GM12878 (cell line): ENCODE results near the gene MYO3B. TPM values are rescaled to one million over a fixed set of nuclear protein-coding genes. Genes with fewer than 3 reads are reported as not detected.

Source experiments
- ATAC-seq: fragments of 200-7000 bp; cut with Tn5 transposase; 3 replicates; pipeline ENCODE4 v1.9.1; 2020; ENCODE audit warnings: mild to moderate bottlenecking, moderate library complexity
- BruUV-seq: library from RNA; stranded (reverse); fragments of 400-500 nt; replicated peaks from 2 replicates; lab custom pipeline; 2021; lab: Mats Ljungman, UMichigan
- CTCF ChIA-PET: fragments of 300-600 bp; sonication (Branson Sonifier 250); formaldehyde crosslinking; extraction: SDS; loops from one replicate; lab custom pipeline; 2021; ENCODE audit warnings: inconsistent platforms; lab: Yijun Ruan, JAX
- POLR2A ChIA-PET: fragments of 350-600 bp; formaldehyde crosslinking; extraction: SDS; loops from one replicate; lab custom pipeline; 2021; ENCODE audit warnings: inconsistent platforms; lab: Charles Lee
- RAD21 ChIA-PET: fragments of 300-600 bp; sonication (Branson Sonifier 250); formaldehyde crosslinking; loops from one replicate; lab custom pipeline; 2023; ENCODE audit warnings: antibody characterized with exemption; ENCODE audit not compliant: unreplicated experiment; lab: Charles Lee
- SMC1A ChIA-PET: fragments of 300-600 bp; sonication (Branson Sonifier 250); formaldehyde crosslinking; loops from one replicate; lab custom pipeline; 2023; ENCODE audit not compliant: unreplicated experiment, uncharacterized antibody; lab: Charles Lee
- DNase-seq: peaks from one replicate; pipeline ENCODE4 v3.0.0-alpha.2; 2011; ENCODE audit warnings: low read depth, low spot score
- FAIRE-seq: peaks from 3 replicates; lab custom pipeline; 2011; peaks lifted over from hg19 to GRCh38; lab: Jason Lieb, UNC
- H2AFZ ChIP-seq: 2 replicates; pipeline ENCODE4 v1.6.0; 2011; ENCODE audit warnings: low read depth, low read length, control low read depth; ENCODE audit not compliant: control insufficient read depth
- H3K27ac ChIP-seq: 2 replicates; pipeline ENCODE4 v1.5.1; 2011; ENCODE audit warnings: control low read depth; ENCODE audit not compliant: control insufficient read depth, insufficient read depth
- H3K27me3 ChIP-seq, 2 experiments: replicated peaks in 1 of 2; 2 replicates each; pipeline versions ENCODE4 v1.6.0 to v1.6.1; 2011; ENCODE audit warnings: low read length in 1 of 2; ENCODE audit not compliant: control insufficient read depth in 2 of 2, insufficient read depth in 2 of 2
- H3K36me3 ChIP-seq, 2 experiments: 2 replicates each; pipeline ENCODE4 v1.5.1; 2011; ENCODE audit warnings: low read length in 1 of 2; ENCODE audit not compliant: control insufficient read depth in 2 of 2, insufficient read depth in 2 of 2
- H3K4me1 ChIP-seq: 2 replicates; pipeline ENCODE4 v1.6.1; 2011; ENCODE audit warnings: mild to moderate bottlenecking, low read length, moderate library complexity, mixed read lengths; ENCODE audit not compliant: control insufficient read depth, insufficient read depth
- H3K4me2 ChIP-seq: 2 replicates; pipeline ENCODE4 v1.6.0; 2011; ENCODE audit warnings: control low read depth; ENCODE audit not compliant: control insufficient read depth, insufficient read depth
- H3K4me3 ChIP-seq: fragments of 200-600 bp; sonication (generic); 2 replicates; pipeline ENCODE4 v1.5.1; 2016
- H3K79me2 ChIP-seq: 2 replicates; pipeline ENCODE4 v1.6.0; 2011; ENCODE audit warnings: low read length; ENCODE audit not compliant: control insufficient read depth, insufficient read depth
- H3K9ac ChIP-seq: 2 replicates; pipeline ENCODE4 v1.8.0; 2011; ENCODE audit warnings: low read length, control low read depth, mixed read lengths; ENCODE audit not compliant: control insufficient read depth, insufficient read depth
- H3K9me3 ChIP-seq: replicated peaks from 3 replicates; pipeline ENCODE4 v1.5.1; 2011; ENCODE audit warnings: mild to moderate bottlenecking, low read length; ENCODE audit not compliant: control insufficient read depth, insufficient read depth
- H4K20me1 ChIP-seq: 2 replicates; pipeline ENCODE4 v1.6.0; 2011; ENCODE audit not compliant: control insufficient read depth, insufficient read depth
- BCL3 ChIP-seq: IDR thresholded peaks from 2 replicates; pipeline ENCODE4 v1.6.1; 2011; ENCODE audit warnings: borderline replicate concordance, low read depth, mild to moderate bottlenecking, moderate library complexity, low read length; ENCODE audit not compliant: insufficient read depth, poor library complexity, severe bottlenecking
- CBX5 ChIP-seq: sonication (generic); IDR thresholded peaks from 2 replicates; pipeline ENCODE4 v1.6.1; 2016; ENCODE audit warnings: low read depth, moderate library complexity, mild to moderate bottlenecking, inconsistent platforms
- CHD1 ChIP-seq: IDR thresholded peaks from 2 replicates; pipeline ENCODE4 v1.6.1; 2012; ENCODE audit warnings: low read depth, low read length, improper control_type of control experiment
- E2F4 ChIP-seq: IDR thresholded peaks from 2 replicates; pipeline ENCODE4 v1.6.1; 2012; ENCODE audit warnings: low read depth, low read length, improper control_type of control experiment
- EED ChIP-seq: sonication (generic); IDR thresholded peaks from 2 replicates; pipeline ENCODE4 v1.6.1; 2016; ENCODE audit warnings: antibody characterized with exemption, low read depth
- MTA2 ChIP-seq: fragments of 450-650 bp; IDR thresholded peaks from 2 replicates; pipeline ENCODE4 v1.6.1; 2016; ENCODE audit warnings: low read depth, mild to moderate bottlenecking, moderate library complexity
- RELA ChIP-seq: fragments of 450-650 bp; IDR thresholded peaks from 2 replicates; pipeline ENCODE4 v1.8.0; 2014; ENCODE audit warnings: borderline replicate concordance; ENCODE audit not compliant: partially characterized antibody
- SKIL ChIP-seq: fragments of 450-650 bp; IDR thresholded peaks from 2 replicates; pipeline ENCODE4 v1.6.1; 2017; ENCODE audit warnings: mild to moderate bottlenecking, low read depth, inconsistent platforms; ENCODE audit not compliant: poor library complexity, severe bottlenecking
- TBL1XR1 ChIP-seq: IDR thresholded peaks from 2 replicates; pipeline ENCODE4 v1.6.1; 2012; ENCODE audit warnings: low read depth, low read length, improper control_type of control experiment
- ZBED1 ChIP-seq: IDR thresholded peaks from 2 replicates; pipeline ENCODE4 v1.6.1; 2016; ENCODE audit warnings: borderline replicate concordance
- ZBTB11 ChIP-seq: fragments of 450-650 bp; formaldehyde crosslinking; IDR thresholded peaks from 2 replicates; pipeline ENCODE4 v1.5.0; 2022; ENCODE audit warnings: mild to moderate bottlenecking, missing genetic modification characterization
- ZBTB33 ChIP-seq: fragments of 450-650 bp; IDR thresholded peaks from 2 replicates; pipeline ENCODE4 v1.6.1; 2017; ENCODE audit warnings: mild to moderate bottlenecking
- ZNF622 ChIP-seq: fragments of 450-650 bp; IDR thresholded peaks from 2 replicates; pipeline ENCODE4 v1.6.1; 2017; ENCODE audit warnings: mild to moderate bottlenecking, inconsistent platforms
- WGBS: methylation state at CpG from one replicate; pipeline ENCODE4 v1.1.6; 2016; ENCODE audit warnings: low lambda C conversion rate; ENCODE audit not compliant: insufficient replicate concordance, insufficient coverage; ENCODE audit errors: missing lambda C conversion rate; 5-methylcytosine and 5-hydroxymethylcytosine counted together
- in situ Hi-C: fragments of 300-500 bp; cut with MboI; formaldehyde crosslinking; loops from 9 replicates; pipeline ENCODE4 v1.14.3; 2018; ENCODE audit warnings: mixed read lengths
- intact Hi-C: fragments of 100-400 bp; cut with micrococcal nuclease; formaldehyde crosslinking; loops from one replicate; pipeline ENCODE4 v1.14.2; 2022; ENCODE audit not compliant: unreplicated experiment
- polyA plus RNA-seq, 11 experiments: library from polyadenylated mRNA; depleted of rRNA in 4 of 11; unstranded in 6 of 11; stranded (reverse) in 5 of 11; fragments of >200 nt; fragmentation: Nextera tagmentation in 4 of 11; fragmentation: Illumina TruSeq in 1 of 11; extraction: Ambion mirVana in 4 of 11; extraction: Trizol in 1 of 11; gene quantifications; 1 replicate in 1 of 11; 2 replicates in 10 of 11; pipeline versions ENCODE4 v1.2.1 to v1.2.3, GENCODE V29; 2011 to 2016; ENCODE audit warnings: inconsistent platforms in 2 of 11, missing spikeins in 2 of 11, low read depth in 1 of 11
- total RNA-seq, 4 experiments: library from RNA; depleted of rRNA in 3 of 4; stranded (reverse); fragments of >200 nt in 3 of 4; fragmentation: Illumina TruSeq in 1 of 4; extraction: Trizol in 1 of 4; gene quantifications; 2 replicates each; pipeline versions ENCODE4 v1.2.1 to v1.2.3, GENCODE V29; 2013 to 2021

The MYO3B gene
- total and polyA plus RNA-seq, 10 of the 15 experiments (the other 5 are each of a cell fraction or from before 2014, with no cell fraction given): 1.1 to 7.1 (median 2.1) TPM

- no peaks in the 10 kb centered on the region for H3K4me1 ChIP-seq
- RAD21 ChIA-PET: no interaction called here
- no peak for ATAC-seq
- no peaks in the 10 kb centered on the region for H4K20me1 ChIP-seq
- POLR2A ChIA-PET: interaction anchor here (0.6 kb wide), 1 partner anchor 18 kb away, joined by 3 read pairs; no protein-coding TSS in a partner anchor
- H3K4me2 ChIP-seq: no peak overlapping the region
- H3K9me3 ChIP-seq: no peaks in the 10 kb centered on the region
- H2AFZ ChIP-seq: no peak overlapping the region
- SMC1A ChIA-PET: interaction anchor here (1.5 to 3.4 kb wide), 2 partner anchors 11 to 80 kb away, joined by 3 to 13 read pairs; no protein-coding TSS in a partner anchor
- TF ChIP-seq ZBTB11 (CRISPR knock-in tag): no peak
- TF ChIP-seq EED: no peak
- no peak for TF ChIP-seq RELA
- TF ChIP-seq CBX5: no peak
- no peak for TF ChIP-seq ZNF622
- TF ChIP-seq E2F4: no peak
- TF ChIP-seq ZBED1: no peak
- no peak for TF ChIP-seq TBL1XR1
- no peak for TF ChIP-seq ZBTB33
- TF ChIP-seq MTA2: no peak
- no peak for TF ChIP-seq SKIL
- TF ChIP-seq BCL3: no peak
- TF ChIP-seq CHD1: no peak
- no peaks in the 10 kb centered on the region for H3K79me2 ChIP-seq
- WGBS: 14% methylated on average over 2 of the region's 2 CpGs
- H3K9ac ChIP-seq: no peak overlapping the region
- CTCF ChIA-PET: interaction anchor here (0.6 kb wide), 1 partner anchor 300 kb away, joined by 3 read pairs; no protein-coding TSS in a partner anchor
- no peak for DNase-seq
- in situ Hi-C loops: no loop called here
- no TSS peak for BruUV-seq
- no peaks in the 10 kb centered on the region; a peak in 1 of 4 replicates for H3K27me3 ChIP-seq
- no peak overlapping the region for H3K27ac ChIP-seq
- intact Hi-C loops: no loop called here
- H3K4me3 ChIP-seq: no peak overlapping the region
- H3K36me3 ChIP-seq: no peaks in the 10 kb centered on the region
- no peak for FAIRE-seq
Measured at GRCh38 chr2:170587922-170588321, 410.0 kb downstream of the MYO3B start.
